Thymus (tissue), 11 donors: ENCODE data around the gene RBP5. TPM values are rescaled to one million over a fixed set of nuclear protein-coding genes. Genes with fewer than 3 reads are reported as not detected.

Source experiments
- DNase-seq, 9 donors: peaks; one replicate each; pipeline ENCODE4 v3.0.0-alpha.2; 2013; ENCODE audit warnings: low spot score in 9 of 9, low read depth in 6 of 9, missing footprints in 1 of 9
- H3K27ac ChIP-seq, 2 donors: one replicate each; pipeline ENCODE4 v1.5.1; 2013; ENCODE audit warnings: control low read depth in 1 of 2, low read depth in 1 of 2, low read length in 1 of 2, mild to moderate bottlenecking in 1 of 2, moderate library complexity in 1 of 2
- H3K27me3 ChIP-seq, 2 donors: one replicate each; pipeline ENCODE4 v1.5.1; 2013; ENCODE audit warnings: low read length in 1 of 2; ENCODE audit not compliant: control insufficient read depth in 2 of 2, insufficient read depth in 1 of 2
- H3K36me3 ChIP-seq, 2 donors: one replicate each; pipeline ENCODE4 v1.5.1; 2013; ENCODE audit warnings: low read length in 1 of 2, mild to moderate bottlenecking in 1 of 2, moderate library complexity in 1 of 2; ENCODE audit not compliant: control insufficient read depth in 2 of 2, insufficient read depth in 2 of 2
- H3K4me1 ChIP-seq, 2 donors: one replicate each; pipeline ENCODE4 v1.5.1; 2013; ENCODE audit warnings: low read length in 2 of 2; ENCODE audit not compliant: control insufficient read depth in 2 of 2, insufficient read depth in 2 of 2
- H3K4me3 ChIP-seq, 2 donors: one replicate each; pipeline ENCODE4 v1.5.1; 2013; ENCODE audit warnings: low read length in 2 of 2, control low read depth in 1 of 2, mild to moderate bottlenecking in 1 of 2
- H3K9me3 ChIP-seq, 2 donors: one replicate each; pipeline ENCODE4 v1.5.1; 2013; ENCODE audit warnings: low read length in 1 of 2, mild to moderate bottlenecking in 1 of 2; ENCODE audit not compliant: control insufficient read depth in 2 of 2, insufficient read depth in 1 of 2
- WGBS: extraction: QIAGEN DNeasy Blood & Tissue Kit; methylation state at CpG from one replicate; pipeline ENCODE4 v1.1.7; 2013; 5-methylcytosine and 5-hydroxymethylcytosine counted together
- polyA plus RNA-seq: library from polyadenylated mRNA; stranded (reverse); fragments of 200-250 nt; gene quantifications from one replicate; pipeline ENCODE4 v1.2.3, GENCODE V29; 2013
- total RNA-seq: library from RNA; stranded (reverse); fragments of 120-200 nt; gene quantifications from one replicate; pipeline ENCODE4 v1.2.4, GENCODE V29; 2013
- donor health status: healthy.

RBP5 gene
- total and polyA plus RNA-seq, 2 donors: 12.0 to 19.4 TPM

DNA sequence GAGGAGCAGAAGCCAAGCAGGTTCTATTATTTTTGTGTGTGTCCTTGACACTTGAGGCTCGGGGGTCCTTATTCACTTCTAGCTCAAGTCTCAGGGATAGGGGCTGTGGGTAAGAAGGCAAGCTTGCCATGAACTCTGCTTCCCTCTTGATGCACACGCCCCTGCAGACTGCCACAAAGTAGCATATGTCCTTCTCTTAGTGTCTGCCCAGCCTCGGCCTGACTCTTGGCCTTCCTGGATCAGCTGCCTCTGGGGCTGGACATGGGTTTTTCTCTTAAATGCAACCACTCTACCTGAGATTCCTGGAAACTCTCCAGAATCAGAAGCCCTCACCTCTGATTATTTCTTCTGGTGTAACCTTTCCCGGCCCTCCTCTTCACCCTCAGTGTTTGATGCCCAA, 32.6 kb upstream of the RBP5 start:
- no peak overlapping the region for H3K27ac ChIP-seq
- H3K36me3 ChIP-seq: peaks cover 0 to 6% of the 10 kb centered on the region in 2 donors
- peaks cover 0 to 12% of the 10 kb centered on the region in 2 donors for H3K27me3 ChIP-seq
- peaks cover 0 to 5% of the 10 kb centered on the region in 2 donors for H3K9me3 ChIP-seq
- H3K4me1 ChIP-seq: peaks cover 0 to 4% of the 10 kb centered on the region in 2 donors
- WGBS: 93% methylated on average over 4 of the region's 4 CpGs
- no peak overlapping the region for H3K4me3 ChIP-seq
- no peak for DNase-seq

- peaks cover 0 to 12% of the 10 kb centered on the region in 2 donors for H3K27me3 ChIP-seq
- DNase-seq: no peak
- H3K27ac ChIP-seq: no peak overlapping the region
- no peak overlapping the region for H3K4me3 ChIP-seq
- peaks cover 0 to 10% of the 10 kb centered on the region in 2 donors for H3K36me3 ChIP-seq
- peaks cover 0 to 5% of the 10 kb centered on the region in 2 donors for H3K9me3 ChIP-seq
- WGBS: 76% methylated on average over 7 of the region's 7 CpGs
- peaks cover 0 to 4% of the 10 kb centered on the region in 2 donors for H3K4me1 ChIP-seq
These were observed 31.5 kb upstream of the RBP5 start for GRCh38 chr12:7160183-7160582.

GRCh38 chr12:7158781-7159609, 30.3 kb upstream of the RBP5 start:
- peaks cover 0 to 10% of the 10 kb centered on the region in 2 donors for H3K36me3 ChIP-seq
- H3K27me3 ChIP-seq: peaks cover 0 to 12% of the 10 kb centered on the region in 2 donors
- H3K4me3 ChIP-seq: no peak overlapping the region
- H3K9me3 ChIP-seq: peaks cover 0 to 5% of the 10 kb centered on the region in 2 donors
- no peak for DNase-seq
- H3K27ac ChIP-seq: no peak overlapping the region
- WGBS: 84% methylated on average over 10 of the region's 10 CpGs
- H3K4me1 ChIP-seq: peaks cover 0 to 4% of the 10 kb centered on the region in 2 donors

GRCh38 chr12:7157391-7157790, 28.7 kb upstream of the RBP5 start:
- Histone ChIP-seq H3K27me3 (peaks cover 0 to 2% of the 10 kb centered on the region in 2 donors), H3K4me3 (no peak overlapping the region), H3K27ac (no peak overlapping the region), H3K4me1 (peaks cover 0 to 2% of the 10 kb centered on the region in 2 donors), H3K36me3 (peaks cover 0 to 16% of the 10 kb centered on the region in 2 donors), H3K9me3 (peaks cover 0 to 5% of the 10 kb centered on the region in 2 donors)
- DNase-seq: no peak
- WGBS: 98% methylated on average over 17 of the region's 17 CpGs

DNA sequence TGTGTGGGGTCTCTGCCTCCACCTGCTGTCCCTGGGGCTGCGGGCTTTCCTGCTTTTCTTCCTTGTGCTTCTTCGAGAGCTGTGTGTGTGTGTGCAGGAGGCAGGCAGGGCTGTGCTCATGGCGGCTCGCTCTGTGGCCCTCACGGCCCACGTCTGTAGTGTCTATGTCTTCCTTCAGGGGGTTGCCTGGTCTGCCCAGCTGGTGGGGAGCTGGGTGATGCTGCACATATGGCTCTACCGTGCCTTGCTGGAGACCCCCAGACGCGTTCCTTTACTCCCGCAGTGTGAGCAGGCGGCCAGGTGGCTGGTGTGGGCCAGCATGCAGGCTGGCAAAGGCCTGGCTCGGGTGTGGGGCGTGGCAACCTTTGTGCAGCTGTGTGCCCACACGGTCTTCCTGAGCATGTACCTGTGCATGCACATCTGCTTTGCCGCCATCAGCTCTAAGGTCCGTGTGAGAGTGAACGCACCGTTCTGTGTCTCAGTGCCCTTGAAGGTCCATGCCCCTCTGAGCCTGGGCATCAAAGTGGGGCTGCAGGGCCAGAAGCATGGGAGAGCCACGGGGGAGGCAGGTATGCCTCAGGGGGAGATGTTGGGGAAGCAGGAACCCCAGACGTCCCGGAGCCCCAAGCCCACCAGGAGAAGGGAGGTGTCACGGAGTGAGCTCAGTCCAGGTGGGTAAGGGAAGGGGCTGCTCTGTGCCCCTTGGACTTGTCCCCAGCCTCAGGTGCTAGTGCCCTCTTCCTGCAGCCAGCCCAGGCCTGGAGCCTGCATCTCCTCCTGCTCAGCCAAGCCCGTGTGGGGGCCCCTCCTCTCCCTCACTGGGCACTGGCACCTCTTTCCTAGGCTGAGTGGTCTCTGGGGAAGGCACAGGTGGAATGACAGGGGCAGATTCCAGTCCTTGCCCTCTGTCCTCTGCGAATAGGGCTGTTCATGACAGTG, 27.8 kb upstream of the RBP5 start:
- DNase-seq: no peak
- Histone ChIP-seq H3K36me3 (peaks cover 0 to 16% of the 10 kb centered on the region in 2 donors), H3K27ac (no peak overlapping the region), H3K27me3 (no peaks in the 10 kb centered on the region), H3K4me1 (no peaks in the 10 kb centered on the region), H3K9me3 (peaks cover 0 to 5% of the 10 kb centered on the region in 2 donors), H3K4me3 (no peak overlapping the region)
- 88% methylated on average over 24 of the region's 24 CpGs for WGBS

GRCh38 chr12:7155471-7156034, 26.9 kb upstream of the RBP5 start:
- Histone ChIP-seq H3K9me3 (peaks cover 0 to 5% of the 10 kb centered on the region in 2 donors), H3K4me1 (no peaks in the 10 kb centered on the region), H3K27me3 (no peaks in the 10 kb centered on the region), H3K27ac (peak overlapping the region in 1 of 2 donors; percentile 26), H3K4me3 (no peak overlapping the region), H3K36me3 (peaks cover 4 to 23% of the 10 kb centered on the region in 2 donors)
- WGBS: 95% methylated on average over 8 of the region's 8 CpGs
- DNase-seq: no peak

DNA sequence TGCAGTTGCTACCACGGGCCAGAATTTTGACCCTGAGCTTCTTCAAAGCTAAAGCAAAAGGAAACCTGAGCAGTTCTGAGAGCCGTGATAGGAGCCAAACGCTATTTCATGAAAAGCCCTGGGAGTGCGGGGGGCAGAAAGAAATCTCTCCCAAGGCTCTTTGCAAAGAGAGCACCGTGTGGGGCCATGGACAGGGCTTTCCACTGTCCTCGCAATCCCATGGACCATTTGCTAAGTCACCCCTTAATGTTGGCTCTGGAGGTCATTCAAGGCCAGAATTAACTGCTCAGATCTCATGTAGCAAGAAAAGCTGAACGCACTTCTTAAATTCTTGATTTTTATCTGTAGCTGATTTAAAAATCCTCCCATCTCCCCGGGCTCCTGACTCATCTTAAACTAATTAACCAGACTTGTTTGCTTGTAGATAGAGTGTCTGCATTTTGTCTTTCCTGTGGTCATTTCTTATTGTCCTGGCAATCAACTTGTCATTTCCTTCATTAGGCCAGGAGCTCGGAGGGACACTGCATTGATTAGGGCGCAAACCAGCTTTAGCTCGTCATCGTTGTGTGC, 26.3 kb upstream of the RBP5 start:
- H3K9me3 ChIP-seq: peaks cover 0 to 5% of the 10 kb centered on the region in 2 donors
- H3K4me3 ChIP-seq: no peak overlapping the region
- H3K27ac ChIP-seq: no peak overlapping the region
- no peaks in the 10 kb centered on the region for H3K4me1 ChIP-seq
- WGBS: 95% methylated on average over 12 of the region's 12 CpGs
- H3K36me3 ChIP-seq: peaks cover 8 to 28% of the 10 kb centered on the region in 2 donors
- no peak for DNase-seq
- H3K27me3 ChIP-seq: no peaks in the 10 kb centered on the region

DNA sequence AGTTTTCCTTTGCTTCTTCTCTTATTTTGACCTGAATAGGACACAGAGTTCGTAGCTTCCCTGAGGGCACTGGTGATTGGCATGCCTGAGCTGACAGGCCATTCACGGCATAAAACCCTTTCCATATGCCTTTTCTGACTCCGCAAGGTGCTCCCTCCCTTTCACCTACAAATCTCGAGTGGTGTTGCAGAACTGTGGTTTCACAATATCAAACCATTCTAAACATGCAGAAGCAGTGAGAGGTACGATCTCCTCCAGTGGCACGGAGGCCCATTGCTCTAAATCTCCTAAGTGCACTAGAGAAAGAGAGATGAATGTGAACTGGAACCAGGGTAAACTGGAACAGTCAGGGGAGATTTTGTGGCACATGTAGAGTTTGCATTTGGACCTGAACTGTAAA, 25.4 kb upstream of the RBP5 start:
- Histone ChIP-seq H3K4me3 (no peak overlapping the region), H3K9me3 (peaks cover 0 to 1% of the 10 kb centered on the region in 2 donors), H3K4me1 (no peaks in the 10 kb centered on the region), H3K36me3 (peaks cover 17 to 37% of the 10 kb centered on the region in 2 donors), H3K27ac (no peak overlapping the region), H3K27me3 (no peaks in the 10 kb centered on the region)
- DNase-seq: no peak
- 94% methylated on average over 6 of the region's 6 CpGs for WGBS
